A549 (cell line): Measurements from ENCODE around the gene HADHA. TPM values are rescaled to one million over a fixed set of nuclear protein-coding genes. Genes with fewer than 3 reads are reported as not detected.

Experiments
- ATAC-seq, 2 experiments: fragments of 200-7000 bp in 1 of 2; fragments of >200 bp in 1 of 2; cut with Nextera tagmentation in 1 of 2; cut with Tn5 transposase in 1 of 2; 3 replicates each; pipeline versions ENCODE4 v1.8.0 to v1.9.1; 2018 to 2020; ENCODE audit warnings: mild to moderate bottlenecking in 1 of 2, moderate library complexity in 1 of 2
- CTCF ChIA-PET: fragments of 300-600 bp; sonication (Branson Sonifier 250); formaldehyde crosslinking; extraction: SDS; loops from one replicate; lab custom pipeline; 2021; ENCODE audit warnings: antibody characterized with exemption, inconsistent platforms; lab: Yijun Ruan, JAX
- POLR2A ChIA-PET: fragments of 350-600 bp; formaldehyde crosslinking; extraction: SDS; loops from one replicate; lab custom pipeline; 2021; ENCODE audit warnings: antibody characterized with exemption, inconsistent platforms; lab: Yijun Ruan, JAX
- DNase-seq, 2 experiments: peaks; one replicate each; pipeline versions ENCODE4 v3.0.0 to v3.0.0-alpha.2; 2011 to 2016; ENCODE audit warnings: low read depth in 1 of 2, low spot score in 1 of 2
- FAIRE-seq: peaks from 2 replicates; lab custom pipeline; 2011; peaks lifted over from hg19 to GRCh38; lab: Jason Lieb, UNC
- H3K27ac ChIP-seq, 2 experiments: fragments of >200 bp; sonication (Bioruptor Twin); formaldehyde crosslinking; 3 replicates each; pipeline ENCODE4 v1.5.1; 2016 to 2017
- H3K4me1 ChIP-seq: fragments of >200 bp; sonication (Bioruptor Twin); formaldehyde crosslinking; 3 replicates; pipeline ENCODE4 v1.6.1; 2016
- H3K4me2 ChIP-seq: fragments of >200 bp; sonication (Bioruptor Twin); formaldehyde crosslinking; 3 replicates; pipeline ENCODE4 v1.6.1; 2016
- H3K4me3 ChIP-seq: fragments of >200 bp; sonication (Bioruptor Twin); formaldehyde crosslinking; 3 replicates; pipeline ENCODE4 v1.5.1; 2016
- H3K9me3 ChIP-seq: fragments of >200 bp; sonication (Bioruptor Twin); formaldehyde crosslinking; 3 replicates; pipeline ENCODE4 v1.6.1; 2016
- BHLHE40 ChIP-seq: IDR thresholded peaks from 2 replicates; pipeline ENCODE4 v1.6.1; 2012; ENCODE audit warnings: low read depth, low read length, inconsistent platforms
- CBX2 ChIP-seq: fragments of 200-600 bp; sonication (generic); IDR thresholded peaks from 2 replicates; pipeline ENCODE4 v1.6.1; 2016; ENCODE audit warnings: low read depth, mild to moderate bottlenecking, borderline replicate concordance
- ESRRA ChIP-seq: fragments of 150-350 bp; IDR thresholded peaks from 2 replicates; pipeline ENCODE4 v1.6.1; 2014; ENCODE audit warnings: mild to moderate bottlenecking, low read length, borderline replicate concordance
- FOSB ChIP-seq: fragments of 250-450 bp; sonication (Bioruptor Pico); IDR thresholded peaks from 2 replicates; pipeline ENCODE4 v1.5.0; 2020; ENCODE audit warnings: mild to moderate bottlenecking, moderate library complexity
- FOSL2 ChIP-seq, 2 experiments: fragments of 450-650 bp in 1 of 2; fragments of >200 bp in 1 of 2; sonication (Bioruptor Twin) in 1 of 2; formaldehyde crosslinking; IDR thresholded peaks; 2 replicates each; pipeline versions ENCODE4 v1.5.0 to v1.6.1; 2016 to 2020; ENCODE audit warnings: mild to moderate bottlenecking in 1 of 2, moderate library complexity in 1 of 2
- FOXS1 ChIP-seq: fragments of 250-450 bp; sonication (Bioruptor Pico); IDR thresholded peaks from 2 replicates; pipeline ENCODE4 v1.5.0; 2020; ENCODE audit warnings: mild to moderate bottlenecking, moderate library complexity
- GATA3 ChIP-seq: IDR thresholded peaks from 2 replicates; pipeline ENCODE4 v1.6.1; 2012; ENCODE audit warnings: borderline replicate concordance
- HEYL ChIP-seq: fragments of 250-450 bp; sonication (Bioruptor Pico); IDR thresholded peaks from 2 replicates; pipeline ENCODE4 v1.8.0; 2021; ENCODE audit warnings: mild to moderate bottlenecking, moderate library complexity
- JUN ChIP-seq, 2 experiments: fragments of >200 bp; sonication (Bioruptor Twin); formaldehyde crosslinking; IDR thresholded peaks; 2 replicates in 1 of 2; 3 replicates in 1 of 2; pipeline ENCODE4 v1.6.1; 2016 to 2017
- KDM5A ChIP-seq: fragments of 200-600 bp; sonication (generic); IDR thresholded peaks from 2 replicates; pipeline ENCODE4 v1.6.1; 2016; ENCODE audit warnings: antibody characterized with exemption, mild to moderate bottlenecking
- MAFK ChIP-seq: fragments of 450-650 bp; IDR thresholded peaks from 2 replicates; pipeline ENCODE4 v1.6.1; 2014; ENCODE audit not compliant: partially characterized antibody
- NR3C1 ChIP-seq: fragments of >200 bp; sonication (Bioruptor Twin); formaldehyde crosslinking; IDR thresholded peaks from 3 replicates; pipeline ENCODE4 v1.6.1; 2017
- PHF8 ChIP-seq: fragments of 200-600 bp; sonication (generic); IDR thresholded peaks from 2 replicates; pipeline ENCODE4 v1.6.1; 2016; ENCODE audit warnings: low read depth, mild to moderate bottlenecking, antibody characterized with exemption, moderate library complexity, borderline replicate concordance
- POLR2AphosphoS2 ChIP-seq: conservative IDR thresholded peaks from 2 replicates; pipeline ENCODE4 v1.6.1; 2012; ENCODE audit warnings: low read length, improper control_type of control experiment, inconsistent platforms
- RCOR1 ChIP-seq: fragments of 150-350 bp; IDR thresholded peaks from 2 replicates; pipeline ENCODE4 v1.6.1; 2014; ENCODE audit warnings: antibody characterized with exemption, low read length, low read depth
- RNF2 ChIP-seq: fragments of 200-600 bp; sonication (generic); IDR thresholded peaks from 2 replicates; pipeline ENCODE4 v1.6.1; 2016; ENCODE audit warnings: low read depth, mild to moderate bottlenecking, antibody characterized with exemption, moderate library complexity, borderline replicate concordance
- ZNF302 ChIP-seq: fragments of 250-450 bp; sonication (Bioruptor Pico); IDR thresholded peaks from 2 replicates; pipeline ENCODE4 v1.9.0; 2021; ENCODE audit warnings: inconsistent platforms, mild to moderate bottlenecking, moderate library complexity
- WGBS: methylation state at CpG from one replicate; pipeline ENCODE4 v1.1.6; 2017; ENCODE audit errors: missing lambda C conversion rate; 5-methylcytosine and 5-hydroxymethylcytosine counted together
- polyA plus RNA-seq, 4 experiments: library from polyadenylated mRNA; depleted of rRNA in 3 of 4; stranded (reverse); fragments of >200 nt; fragmentation: RNase III in 1 of 4; extraction: RNeasy Plus Mini Kit Qiagen cat#74134 plus additional on column Dnase treatment in 1 of 4; gene quantifications; 2 replicates in 3 of 4; 3 replicates in 1 of 4; pipeline ENCODE4 v1.2.3, GENCODE V29; 2011 to 2017
- TF ChIP-seq, protein P1 (sequence below): fragments of >200 bp; sonication (Bioruptor Twin); formaldehyde crosslinking; IDR thresholded peaks from 2 replicates; pipeline ENCODE4 v1.6.1; 2016
- TF ChIP-seq, protein P2 (sequence below): fragments of >200 bp; sonication (Bioruptor Twin); formaldehyde crosslinking; IDR thresholded peaks from 3 replicates; pipeline ENCODE4 v1.5.1; 2016
- TF ChIP-seq, protein P3 (sequence below): IDR thresholded peaks from 2 replicates; pipeline ENCODE4 v1.6.1; 2012; ENCODE audit warnings: low read depth, borderline replicate concordance
- TF ChIP-seq, protein P4 (sequence below): fragments of 150-350 bp; IDR thresholded peaks from 2 replicates; pipeline ENCODE4 v1.6.1; 2014; ENCODE audit warnings: low read depth, mild to moderate bottlenecking, low read length

Gene HADHA
- polyA plus RNA-seq, 2 of the 4 experiments (the other 2 are of a cell fraction): 122 to 174 TPM

DNA sequence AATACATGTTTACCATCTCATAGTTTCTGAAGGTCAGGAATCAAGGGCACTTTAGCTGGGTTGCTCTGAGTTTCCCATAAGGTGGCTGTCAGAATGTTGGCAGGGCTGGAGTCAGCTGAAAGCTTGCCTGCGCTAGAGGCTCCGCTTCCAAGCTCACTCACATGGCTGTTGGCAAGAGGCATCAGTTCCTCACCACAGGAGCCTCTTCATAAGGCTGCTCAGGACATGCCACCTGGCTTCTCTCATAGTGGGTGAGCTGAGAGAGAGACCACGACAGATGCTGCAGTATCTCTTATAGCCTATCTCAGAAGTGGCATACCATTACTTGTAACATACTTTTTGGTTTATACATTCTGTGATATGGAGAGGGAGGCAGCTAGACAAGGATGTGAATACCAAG is 7.5 kb upstream of the HADHA start:
- POLR2A ChIA-PET: no interaction called here
- no peak overlapping the region for H3K27ac ChIP-seq
- TF ChIP-seq FOSL2 (IDR thresholded peaks at IDR 0.05) (no peak), FOSL2 (CRISPR knock-in tag; IDR thresholded peaks at IDR 0.05) (no peak), PHF8 (no peak), NR3C1 (no peak), KDM5A (no peak), RCOR1 (no peak)
- TF ChIP-seq, all 56 proteins: peak for 0
- DNase-seq (no peak), ATAC-seq (peak in 1 of 2 experiments; percentile 19; a peak in 1 of 6 replicates), FAIRE-seq (no peak)
- no peak overlapping the region for H3K4me3 ChIP-seq
- H3K9me3 ChIP-seq: no peaks in the 10 kb centered on the region
- no peak overlapping the region for H3K4me2 ChIP-seq
- CTCF ChIA-PET: interaction anchor here (0.7 to 1.8 kb wide), 4 partner anchors 17 to 252 kb away, joined by 4 to 10 read pairs (median 4); no protein-coding TSS in a partner anchor
- WGBS: 93% methylated on average over 3 of the region's 3 CpGs
- H3K4me1 ChIP-seq: peaks cover 3% of the 10 kb centered on the region; the same call in 2 of the 3 replicates

DNA sequence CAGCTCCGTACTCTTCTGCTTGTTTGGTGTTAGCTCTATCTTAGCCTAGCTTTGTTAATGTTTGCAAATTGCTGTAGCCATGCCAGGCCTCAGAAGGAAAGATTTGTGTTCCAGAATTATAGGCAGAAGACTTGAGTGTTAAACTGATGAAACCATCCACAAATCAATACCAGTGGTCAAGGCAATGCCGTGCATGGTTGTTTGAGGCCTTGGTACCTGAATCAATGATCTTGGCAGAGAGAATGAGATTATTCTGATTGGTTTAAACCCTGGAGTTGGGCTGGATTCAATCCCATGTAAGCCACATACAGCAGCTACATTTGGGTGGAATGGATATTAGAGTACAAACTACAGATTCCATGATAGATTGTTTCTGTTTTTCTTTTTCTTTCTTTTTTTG is 5.2 kb upstream of the HADHA start:
- FAIRE-seq (no peak), ATAC-seq (no peak), DNase-seq (no peak)
- H3K27ac ChIP-seq: no peak overlapping the region
- no peaks in the 10 kb centered on the region for H3K9me3 ChIP-seq
- CTCF ChIA-PET: no interaction called here
- WGBS: 90% methylated on average over 2 of the region's 2 CpGs
- H3K4me3 ChIP-seq: no peak overlapping the region
- POLR2A ChIA-PET: no interaction called here
- H3K4me1 ChIP-seq: peaks cover 14% of the 10 kb centered on the region; the same call in 2 of the 3 replicates
- no peak for TF ChIP-seq FOSB (CRISPR knock-in tag)
- no peak for TF ChIP-seq POLR2AphosphoS2
- TF ChIP-seq, protein P1, sequence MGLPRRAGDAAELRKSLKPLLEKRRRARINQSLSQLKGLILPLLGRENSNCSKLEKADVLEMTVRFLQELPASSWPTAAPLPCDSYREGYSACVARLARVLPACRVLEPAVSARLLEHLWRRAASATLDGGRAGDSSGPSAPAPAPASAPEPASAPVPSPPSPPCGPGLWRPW: no peak
- TF ChIP-seq ESRRA: no peak
- TF ChIP-seq, protein P2, sequence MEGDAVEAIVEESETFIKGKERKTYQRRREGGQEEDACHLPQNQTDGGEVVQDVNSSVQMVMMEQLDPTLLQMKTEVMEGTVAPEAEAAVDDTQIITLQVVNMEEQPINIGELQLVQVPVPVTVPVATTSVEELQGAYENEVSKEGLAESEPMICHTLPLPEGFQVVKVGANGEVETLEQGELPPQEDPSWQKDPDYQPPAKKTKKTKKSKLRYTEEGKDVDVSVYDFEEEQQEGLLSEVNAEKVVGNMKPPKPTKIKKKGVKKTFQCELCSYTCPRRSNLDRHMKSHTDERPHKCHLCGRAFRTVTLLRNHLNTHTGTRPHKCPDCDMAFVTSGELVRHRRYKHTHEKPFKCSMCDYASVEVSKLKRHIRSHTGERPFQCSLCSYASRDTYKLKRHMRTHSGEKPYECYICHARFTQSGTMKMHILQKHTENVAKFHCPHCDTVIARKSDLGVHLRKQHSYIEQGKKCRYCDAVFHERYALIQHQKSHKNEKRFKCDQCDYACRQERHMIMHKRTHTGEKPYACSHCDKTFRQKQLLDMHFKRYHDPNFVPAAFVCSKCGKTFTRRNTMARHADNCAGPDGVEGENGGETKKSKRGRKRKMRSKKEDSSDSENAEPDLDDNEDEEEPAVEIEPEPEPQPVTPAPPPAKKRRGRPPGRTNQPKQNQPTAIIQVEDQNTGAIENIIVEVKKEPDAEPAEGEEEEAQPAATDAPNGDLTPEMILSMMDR: no peak
- TF ChIP-seq CBX2: no peak
- TF ChIP-seq, protein P3, sequence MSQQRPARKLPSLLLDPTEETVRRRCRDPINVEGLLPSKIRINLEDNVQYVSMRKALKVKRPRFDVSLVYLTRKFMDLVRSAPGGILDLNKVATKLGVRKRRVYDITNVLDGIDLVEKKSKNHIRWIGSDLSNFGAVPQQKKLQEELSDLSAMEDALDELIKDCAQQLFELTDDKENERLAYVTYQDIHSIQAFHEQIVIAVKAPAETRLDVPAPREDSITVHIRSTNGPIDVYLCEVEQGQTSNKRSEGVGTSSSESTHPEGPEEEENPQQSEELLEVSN: no peak
- TF ChIP-seq GATA3: no peak
- no peak for TF ChIP-seq MAFK
- no peak for TF ChIP-seq FOXS1 (CRISPR knock-in tag)
- TF ChIP-seq JUN (IDR thresholded peaks at IDR 0.05): no peak
- TF ChIP-seq, all 56 proteins: peak for 0
- no peak overlapping the region for H3K4me2 ChIP-seq

DNA sequence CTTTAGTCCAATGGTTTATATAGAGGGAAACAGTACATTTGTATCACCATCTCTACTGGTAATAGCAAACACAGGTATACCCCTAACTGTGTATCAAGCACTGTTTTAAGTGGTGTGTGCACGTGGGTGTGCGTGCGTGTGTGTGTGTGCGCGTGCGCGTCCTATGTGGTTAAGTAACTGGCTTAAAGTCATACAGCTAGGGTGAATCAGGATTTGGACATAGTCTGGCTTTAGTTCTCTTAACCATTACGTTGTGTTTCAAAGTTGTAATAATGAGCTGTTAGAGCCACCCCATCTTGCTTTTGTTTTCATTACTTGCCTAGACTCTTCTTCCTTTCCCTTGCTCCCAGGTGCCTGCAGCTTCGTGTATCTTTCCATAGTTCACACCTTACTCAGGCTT is 2.4 kb upstream of the HADHA start:
- H3K4me3 ChIP-seq: no peak overlapping the region
- H3K4me1 ChIP-seq: peaks cover 19% of the 10 kb centered on the region; the same call in 2 of the 3 replicates
- ChIA-PET POLR2A (interaction anchor here (4.1 kb wide), 1 partner anchor 99 kb away, joined by 18 read pairs; the partner anchor contains the start of genes ADGRF3 and SELENOI), CTCF (interaction anchor here (0.7 to 5.4 kb wide), 5 partner anchors 12 to 256 kb away, joined by 3 to 44 read pairs (median 3); no protein-coding TSS in a partner anchor)
- WGBS: 83% methylated on average over 9 of the region's 9 CpGs
- DNase-seq: peak in 1 of 2 experiments; percentile 28
- H3K27ac ChIP-seq: no peak overlapping the region
- no peak for ATAC-seq
- H3K9me3 ChIP-seq: no peaks in the 10 kb centered on the region
- TF ChIP-seq GATA3 (no peak), JUN (IDR thresholded peaks at IDR 0.05) (no peak), RNF2 (no peak), BHLHE40 (no peak), ZNF302 (no peak), HEYL (CRISPR knock-in tag) (no peak)
- TF ChIP-seq, protein P3: no peak
- TF ChIP-seq, protein P1: no peak
- TF ChIP-seq, protein P4, sequence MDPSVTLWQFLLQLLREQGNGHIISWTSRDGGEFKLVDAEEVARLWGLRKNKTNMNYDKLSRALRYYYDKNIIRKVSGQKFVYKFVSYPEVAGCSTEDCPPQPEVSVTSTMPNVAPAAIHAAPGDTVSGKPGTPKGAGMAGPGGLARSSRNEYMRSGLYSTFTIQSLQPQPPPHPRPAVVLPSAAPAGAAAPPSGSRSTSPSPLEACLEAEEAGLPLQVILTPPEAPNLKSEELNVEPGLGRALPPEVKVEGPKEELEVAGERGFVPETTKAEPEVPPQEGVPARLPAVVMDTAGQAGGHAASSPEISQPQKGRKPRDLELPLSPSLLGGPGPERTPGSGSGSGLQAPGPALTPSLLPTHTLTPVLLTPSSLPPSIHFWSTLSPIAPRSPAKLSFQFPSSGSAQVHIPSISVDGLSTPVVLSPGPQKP: no peak
- TF ChIP-seq, all 56 proteins: peak for 0
- peak overlapping the region; percentile 83 for H3K4me2 ChIP-seq
- no peak for FAIRE-seq
